GM12891 (cell line): ENCODE data around the gene DDN.

Source experiments
- DNase-seq: peaks from one replicate; pipeline ENCODE4 v3.0.0; 2011; ENCODE audit warnings: low spot score; ENCODE audit not compliant: insufficient read length
- FAIRE-seq: peaks from 2 replicates; lab custom pipeline; 2011; peaks lifted over from hg19 to GRCh38; lab: Jason Lieb, UNC
- PAX5 ChIP-seq: IDR thresholded peaks from 2 replicates; pipeline ENCODE4 v1.6.1; 2011; ENCODE audit warnings: low read length, moderate library complexity, mild to moderate bottlenecking; ENCODE audit not compliant: insufficient read depth, severe bottlenecking
- POLR2A ChIP-seq: IDR thresholded peaks from 2 replicates; pipeline ENCODE4 v1.6.1; 2011; ENCODE audit warnings: low read depth, low read length, control low read depth
- POLR2AphosphoS5 ChIP-seq: IDR thresholded peaks from 2 replicates; pipeline ENCODE4 v1.6.1; 2011; ENCODE audit warnings: low read depth, low read length, control low read depth
- POU2F2 ChIP-seq: IDR thresholded peaks from 2 replicates; pipeline ENCODE4 v1.6.1; 2011; ENCODE audit warnings: low read depth, mild to moderate bottlenecking, control low read depth, low read length, moderate library complexity
- SPI1 ChIP-seq: IDR thresholded peaks from 2 replicates; pipeline ENCODE4 v1.6.1; 2011; ENCODE audit warnings: low read depth, low read length, control low read depth
- TAF1 ChIP-seq: IDR thresholded peaks from 2 replicates; pipeline ENCODE4 v1.6.1; 2011; ENCODE audit warnings: low read depth, low read length, control low read depth

The DDN gene

DNA sequence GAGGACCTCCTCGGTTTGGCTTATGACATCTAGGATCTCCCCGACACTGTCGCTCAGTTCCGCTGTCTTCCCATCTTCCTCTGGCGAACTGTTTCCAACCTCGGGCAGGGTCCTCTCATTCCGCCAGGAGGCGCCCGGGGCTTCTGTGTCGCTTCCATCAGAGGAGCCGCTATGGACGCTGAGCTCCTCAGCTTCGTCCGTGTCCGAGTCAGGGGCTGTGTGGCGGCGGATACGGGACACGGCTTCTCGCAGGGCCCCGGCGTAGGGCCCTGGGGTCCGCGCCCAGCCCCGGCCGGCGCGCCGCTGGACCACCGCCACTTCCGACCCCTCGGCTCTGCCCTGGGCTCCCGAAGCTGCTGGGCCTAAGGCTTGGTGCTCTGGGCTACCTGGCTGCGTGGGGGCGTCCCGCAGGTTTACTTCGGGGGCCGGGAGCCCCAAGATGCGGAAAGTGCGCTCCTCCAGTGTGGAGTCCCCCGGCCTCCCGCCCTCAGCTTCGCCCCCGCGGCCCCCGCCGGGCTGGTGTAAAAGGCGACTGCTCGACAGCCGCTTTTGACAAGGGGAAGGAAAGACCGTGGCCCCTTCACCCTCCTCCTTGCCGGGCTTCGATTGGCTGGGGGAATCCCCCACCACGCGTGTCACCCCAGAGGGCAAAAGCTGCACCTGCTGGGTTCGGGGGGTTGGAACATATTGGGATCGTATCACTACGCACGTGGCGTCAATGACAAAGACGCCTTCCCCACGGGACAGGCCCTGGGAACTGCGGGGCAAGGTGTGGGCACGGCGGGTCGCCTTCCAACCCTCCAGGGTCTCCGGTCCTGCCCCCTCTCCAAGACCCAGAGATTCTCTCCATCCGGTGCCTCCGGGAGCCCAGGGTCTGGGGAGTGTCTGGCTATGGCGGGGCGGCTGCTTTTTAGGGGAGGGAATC lies 2.1 kb downstream of the DDN start:
- TF ChIP-seq POLR2A: no peak
- TF ChIP-seq SPI1: peak; percentile 31; the same call in 1 of the 2 replicates
- DNase-seq (peak; percentile 72), FAIRE-seq (peak; percentile 48)

DNA sequence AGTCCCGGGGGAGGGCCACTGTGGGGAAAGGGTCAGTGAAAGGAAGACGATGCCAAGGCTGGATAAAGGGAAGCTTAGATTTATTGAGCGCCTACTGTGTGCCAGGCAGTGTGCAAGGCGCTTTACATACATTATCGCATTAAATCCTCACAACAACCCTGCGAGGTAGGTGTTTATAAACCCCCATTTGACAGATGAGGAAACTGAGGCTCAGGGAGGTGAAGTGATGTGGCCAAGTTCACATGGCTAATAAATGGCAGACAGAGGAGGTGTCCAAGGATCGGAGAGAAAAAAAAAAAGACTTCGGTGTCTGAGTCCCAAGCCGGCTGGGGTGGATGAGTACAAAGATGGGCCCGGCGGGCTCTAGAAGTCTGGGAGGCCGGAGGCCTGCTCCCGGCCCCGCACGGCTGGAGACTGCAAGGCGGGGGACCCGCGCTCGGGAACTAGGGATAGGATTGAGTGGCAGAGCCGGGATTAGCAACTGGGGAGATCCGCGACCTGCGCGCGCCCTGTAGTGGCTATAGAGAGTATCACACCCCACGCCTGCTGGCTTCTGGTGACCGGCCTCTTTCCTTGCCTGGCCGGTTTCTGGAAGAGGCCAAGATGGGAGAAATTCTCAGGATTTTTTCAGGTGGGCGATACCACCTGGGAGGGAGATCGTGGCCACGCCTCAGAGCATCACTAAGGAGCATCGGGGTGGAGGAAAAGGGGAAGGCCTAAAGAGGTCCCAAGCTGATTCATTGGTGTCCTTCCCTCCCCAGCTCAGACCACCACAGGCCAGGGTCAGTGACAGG lies 3.9 kb downstream of the DDN start:
- FAIRE-seq (peak; percentile 64), DNase-seq (peak; percentile 73)
- TF ChIP-seq POLR2AphosphoS5: no peak
- no peak for TF ChIP-seq PAX5
- no peak for TF ChIP-seq POLR2A
- no peak for TF ChIP-seq SPI1
- TF ChIP-seq POU2F2: no peak
- TF ChIP-seq TAF1: no peak

GRCh38 chr12:48994224-48995085 lies 4.7 kb downstream of the DDN start:
- TF ChIP-seq PAX5 (no peak), SPI1 (no peak), POLR2A (no peak), POU2F2 (no peak), POLR2AphosphoS5 (no peak), TAF1 (no peak)
- DNase-seq: no peak
- FAIRE-seq: no peak

DNA sequence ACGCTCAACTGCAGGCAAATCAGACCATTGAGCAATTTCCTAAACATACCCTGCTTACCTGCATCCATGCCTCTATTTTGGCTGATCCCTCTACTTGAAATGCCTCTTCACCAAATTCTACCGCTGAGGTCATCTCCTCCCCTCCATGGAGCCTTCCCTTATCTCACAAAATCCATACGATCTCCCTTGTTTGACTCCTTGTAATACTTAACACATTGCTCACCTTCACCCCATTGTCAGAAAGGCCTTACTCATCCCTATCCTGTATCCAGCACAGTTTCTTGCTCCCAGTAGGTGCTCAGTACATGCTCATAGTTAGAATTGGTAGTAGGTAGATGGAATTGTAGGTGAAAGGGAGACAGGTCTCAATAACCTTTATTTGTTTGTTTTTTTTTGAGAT lies 5.4 kb downstream of the DDN start:
- no peak for TF ChIP-seq SPI1
- TF ChIP-seq POLR2AphosphoS5: no peak
- no peak for TF ChIP-seq PAX5
- TF ChIP-seq TAF1: no peak
- TF ChIP-seq POU2F2: no peak
- TF ChIP-seq POLR2A: no peak
- FAIRE-seq: no peak
- no peak for DNase-seq

DNA sequence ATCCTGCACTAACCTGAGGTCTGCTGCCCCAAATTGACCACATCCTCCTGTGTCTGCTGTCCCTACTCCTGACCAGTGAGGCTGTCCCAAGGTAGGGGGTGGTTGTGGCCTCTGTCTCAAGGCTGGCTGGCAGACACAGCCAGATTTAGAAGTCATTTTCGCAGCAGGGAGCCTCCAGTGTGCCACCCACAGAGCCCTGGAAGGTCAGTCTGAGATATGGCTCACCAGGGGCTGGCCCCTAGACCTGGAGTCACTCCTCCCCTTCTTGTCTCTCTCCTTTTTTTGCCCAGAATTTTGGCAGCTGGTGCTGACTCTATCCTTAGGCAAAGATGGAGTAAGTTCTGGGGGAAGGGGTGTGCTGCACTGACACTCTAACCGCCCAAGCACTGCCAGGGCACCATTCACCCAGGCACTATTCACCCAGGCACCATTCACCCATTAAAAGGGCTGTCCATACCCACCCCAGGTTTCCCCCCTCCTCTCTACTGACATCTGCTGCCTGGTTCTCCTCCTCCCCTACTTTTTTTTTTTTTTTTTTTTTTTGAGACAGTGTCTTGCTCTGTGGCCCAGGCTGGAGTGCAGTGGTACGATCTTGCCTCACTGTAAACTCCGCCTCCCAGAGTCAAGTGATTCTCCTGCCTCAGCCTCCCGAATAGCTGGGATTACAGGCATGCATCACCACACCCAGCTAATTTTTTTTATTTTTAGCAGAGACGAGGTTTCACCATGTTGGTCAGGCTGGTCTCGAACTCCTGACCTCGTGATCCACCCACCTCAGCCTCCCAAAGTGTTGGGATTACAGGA lies 7.7 kb downstream of the DDN start:
- FAIRE-seq (no peak), DNase-seq (no peak)
- no peak for TF ChIP-seq POU2F2
- no peak for TF ChIP-seq TAF1
- TF ChIP-seq POLR2AphosphoS5: no peak
- no peak for TF ChIP-seq PAX5
- TF ChIP-seq POLR2A: no peak
- TF ChIP-seq SPI1: no peak

- DNase-seq (no peak), FAIRE-seq (no peak)
- TF ChIP-seq PAX5: no peak
- no peak for TF ChIP-seq SPI1
- TF ChIP-seq POLR2A: no peak
- TF ChIP-seq POU2F2: no peak
- TF ChIP-seq TAF1: no peak
- no peak for TF ChIP-seq POLR2AphosphoS5
These were observed 8.6 kb downstream of the DDN start for GRCh38 chr12:48990552-48990951.

DNA sequence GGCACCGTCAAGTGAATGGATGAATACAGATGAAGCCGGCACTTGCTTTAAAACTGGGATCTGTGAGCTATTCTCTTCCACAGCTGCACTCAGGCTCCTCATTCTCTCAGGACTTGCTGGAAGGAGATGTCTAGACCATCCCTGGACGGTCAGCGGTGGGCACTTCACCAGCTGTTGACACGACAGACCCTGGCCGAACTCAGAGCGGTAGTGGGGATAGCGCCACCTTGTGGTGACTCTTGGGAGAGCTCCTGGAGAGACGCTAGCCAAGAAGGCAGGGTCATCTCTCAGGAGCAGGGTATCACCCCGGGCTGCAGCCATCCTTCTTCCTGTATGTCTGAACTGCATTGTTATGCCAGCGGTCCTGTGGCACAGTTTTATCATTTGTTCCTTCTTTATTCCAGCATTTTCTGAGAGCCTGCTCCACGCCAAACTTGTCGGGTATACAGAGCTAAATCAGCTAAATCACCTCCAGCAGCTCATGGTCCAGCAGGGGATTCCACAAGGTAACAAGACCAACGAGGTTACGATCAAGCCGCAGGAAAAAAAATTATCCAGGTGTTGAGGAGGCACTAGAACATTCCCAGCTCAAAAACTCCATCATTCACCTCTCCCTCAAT lies 11.0 kb downstream of the DDN start:
- TF ChIP-seq POLR2A (no peak), SPI1 (no peak), PAX5 (no peak), TAF1 (no peak), POLR2AphosphoS5 (no peak), POU2F2 (no peak)
- FAIRE-seq: peak; percentile 83
- DNase-seq: peak; percentile 68

GRCh38 chr12:48986720-48987291 lies 12.4 kb downstream of the DDN start:
- DNase-seq (no peak), FAIRE-seq (no peak)
- TF ChIP-seq SPI1 (no peak), POU2F2 (no peak), TAF1 (no peak), POLR2A (no peak), PAX5 (no peak), POLR2AphosphoS5 (no peak)
